GM23338 (cell line): Measurements from ENCODE around the gene AGAP1. TPM values are rescaled to one million over a fixed set of nuclear protein-coding genes. Genes with fewer than 3 reads are reported as not detected.

ENCODE experiments used
- ATAC-seq: fragments of 200-7000 bp; cut with Tn5 transposase; 3 replicates; pipeline ENCODE4 v1.9.1; 2020
- DNase-seq: peaks from one replicate; pipeline ENCODE4 v3.0.0-alpha.2; 2015; ENCODE audit warnings: low spot score
- H2AFZ ChIP-seq: fragments of 200-600 bp; sonication (generic); 2 replicates; pipeline ENCODE4 v1.8.0; 2016; ENCODE audit warnings: antibody characterized with exemption, mild to moderate bottlenecking, moderate library complexity
- H3F3A ChIP-seq: fragments of 200-600 bp; sonication (generic); replicated peaks from 2 replicates; pipeline ENCODE4 v1.8.0; 2017; ENCODE audit warnings: antibody characterized with exemption, mixed run types, low read depth
- H3K27ac ChIP-seq: fragments of 200-600 bp; sonication (generic); 2 replicates; pipeline ENCODE4 v1.6.1; 2016; ENCODE audit warnings: low read depth
- H3K27me3 ChIP-seq: fragments of 200-600 bp; sonication (generic); 2 replicates; pipeline ENCODE4 v1.8.0; 2016; ENCODE audit warnings: mild to moderate bottlenecking, mixed run types, moderate library complexity; ENCODE audit not compliant: insufficient read depth
- H3K36me3 ChIP-seq: fragments of 200-600 bp; sonication (generic); 2 replicates; pipeline ENCODE4 v1.8.0; 2016; ENCODE audit warnings: mild to moderate bottlenecking; ENCODE audit not compliant: insufficient read depth
- H3K4me1 ChIP-seq: fragments of 200-600 bp; sonication (generic); 2 replicates; pipeline ENCODE4 v1.8.0; 2016; ENCODE audit warnings: mild to moderate bottlenecking, moderate library complexity; ENCODE audit not compliant: insufficient read depth
- H3K4me2 ChIP-seq: fragments of 200-600 bp; sonication (generic); 2 replicates; pipeline ENCODE4 v1.7.1; 2017; ENCODE audit warnings: mixed run types
- H3K4me3 ChIP-seq: fragments of 200-600 bp; sonication (generic); 2 replicates; pipeline ENCODE4 v1.6.1; 2016; ENCODE audit warnings: mixed run types
- H3K79me2 ChIP-seq: fragments of 200-600 bp; sonication (generic); replicated peaks from 2 replicates; pipeline ENCODE4 v1.8.0; 2017; ENCODE audit warnings: mild to moderate bottlenecking; ENCODE audit not compliant: insufficient read depth
- H3K9me2 ChIP-seq: fragments of 200-600 bp; sonication (generic); 2 replicates; pipeline ENCODE4 v1.8.0; 2017; ENCODE audit not compliant: insufficient read depth
- H4K20me1 ChIP-seq: fragments of 200-600 bp; sonication (generic); replicated peaks from 2 replicates; pipeline ENCODE4 v1.8.0; 2017; ENCODE audit warnings: mild to moderate bottlenecking; ENCODE audit not compliant: insufficient read depth
- H3K27ac Mint-ChIP-seq: 2 replicates; pipeline ENCODE4 v1.8.0; 2020; ENCODE audit warnings: inconsistent platforms, mild to moderate bottlenecking, moderate library complexity, mixed read lengths
- H3K27me3 Mint-ChIP-seq: 3 replicates; pipeline ENCODE4 v1.8.0; 2022; ENCODE audit warnings: low read depth, mild to moderate bottlenecking, moderate library complexity, mixed read lengths, inconsistent platforms; ENCODE audit not compliant: insufficient read depth, poor library complexity
- H3K36me3 Mint-ChIP-seq: 3 replicates; pipeline ENCODE4 v1.8.0; 2021; ENCODE audit warnings: low read depth, mild to moderate bottlenecking, inconsistent platforms, moderate library complexity, mixed read lengths
- H3K4me1 Mint-ChIP-seq: 3 replicates; pipeline ENCODE4 v1.8.0; 2020; ENCODE audit warnings: mild to moderate bottlenecking, inconsistent platforms, mixed read lengths
- H3K4me3 Mint-ChIP-seq: 3 replicates; pipeline ENCODE4 v1.8.0; 2021; ENCODE audit warnings: moderate library complexity, mild to moderate bottlenecking, inconsistent platforms, mixed read lengths
- H3K9me3 Mint-ChIP-seq: 3 replicates; pipeline ENCODE4 v1.8.0; 2020; ENCODE audit warnings: moderate library complexity, mild to moderate bottlenecking, inconsistent platforms, mixed read lengths
- CREB1 ChIP-seq: fragments of 250-450 bp; sonication (Bioruptor Pico); IDR thresholded peaks from 2 replicates; pipeline ENCODE4 v1.5.0; 2020; ENCODE audit warnings: low read depth, mild to moderate bottlenecking, moderate library complexity
- CTCF ChIP-seq, 2 experiments: fragments of 200-600 bp in 1 of 2; sonication (generic) in 1 of 2; conservative IDR thresholded peaks; 2 replicates each; pipeline versions ENCODE4 v1.5.1 to v1.6.1; 2016 to 2017; ENCODE audit warnings: antibody characterized with exemption in 2 of 2, low read depth in 2 of 2, mild to moderate bottlenecking in 2 of 2, moderate library complexity in 1 of 2
- ETS1 ChIP-seq: IDR thresholded peaks from 2 replicates; pipeline ENCODE4 v1.6.1; 2016; ENCODE audit warnings: antibody characterized with exemption
- EZH2 ChIP-seq: fragments of 200-600 bp; sonication (generic); IDR thresholded peaks from one replicate; pipeline ENCODE4 v1.8.0; 2017; ENCODE audit warnings: antibody characterized with exemption, mild to moderate bottlenecking, low read depth; ENCODE audit not compliant: unreplicated experiment
- EZH2phosphoT487 ChIP-seq: fragments of 200-600 bp; sonication (generic); IDR thresholded peaks from one replicate; pipeline ENCODE4 v1.8.1; 2018; ENCODE audit warnings: antibody characterized with exemption; ENCODE audit not compliant: unreplicated experiment
- JUNB ChIP-seq: IDR thresholded peaks from one replicate; pipeline ENCODE4 v1.6.1; 2016; ENCODE audit warnings: antibody characterized with exemption; ENCODE audit not compliant: unreplicated experiment
- NANOG ChIP-seq: IDR thresholded peaks from 2 replicates; pipeline ENCODE4 v1.6.1; 2016; ENCODE audit warnings: antibody characterized with exemption, borderline replicate concordance
- POLR2AphosphoS5 ChIP-seq: IDR thresholded peaks from 2 replicates; pipeline ENCODE4 v1.6.1; 2016; ENCODE audit warnings: antibody characterized with exemption, low read depth
- REST ChIP-seq: IDR thresholded peaks from one replicate; pipeline ENCODE4 v1.6.1; 2018; ENCODE audit warnings: antibody characterized with exemption; ENCODE audit not compliant: unreplicated experiment
- STAT1 ChIP-seq: IDR thresholded peaks from one replicate; pipeline ENCODE4 v1.6.1; 2016; ENCODE audit warnings: antibody characterized with exemption; ENCODE audit not compliant: unreplicated experiment
- ZNF114 ChIP-seq: fragments of 250-450 bp; sonication (Bioruptor Pico); IDR thresholded peaks from 2 replicates; pipeline ENCODE4 v1.5.0; 2020; ENCODE audit warnings: mild to moderate bottlenecking, moderate library complexity
- ZNF331 ChIP-seq: fragments of 250-450 bp; sonication (Bioruptor Pico); IDR thresholded peaks from 2 replicates; pipeline ENCODE4 v1.5.0; 2020; ENCODE audit warnings: low read depth, mild to moderate bottlenecking, moderate library complexity
- ZNF462 ChIP-seq: fragments of 250-450 bp; sonication (Bioruptor Pico); IDR thresholded peaks from 2 replicates; pipeline ENCODE4 v1.5.0; 2020; ENCODE audit warnings: mild to moderate bottlenecking, moderate library complexity
- polyA plus RNA-seq: library from polyadenylated mRNA; unstranded; fragments of >200 nt; fragmentation: Nextera tagmentation; extraction: Ambion mirVana; gene quantifications from 2 replicates; pipeline ENCODE4 v1.2.1, GENCODE V29; 2016
- total RNA-seq: library from RNA; depleted of rRNA; stranded (reverse); fragments of >200 nt; shearing (Covaris generic); gene quantifications from 2 replicates; pipeline ENCODE4 v1.2.3, GENCODE V29; 2014

AGAP1 gene
- total and polyA plus RNA-seq, 2 experiments from 2014 or later = 13.3 to 27.9 TPM

- no peak for TF ChIP-seq EZH2phosphoT487
Observed at GRCh38 chr2:235676536-235676799, 182.6 kb downstream of the AGAP1 start (continued).

GRCh38 chr2:235677276-235677788, 183.5 kb downstream of the AGAP1 start:
- H3K4me3 Mint-ChIP-seq = no peak overlapping the region
- Histone ChIP-seq H3K27me3 (peaks cover 3% of the 10 kb centered on the region), H3K27ac (peak overlapping the region; percentile 52; the same call in 1 of the 2 replicates), H3K9me2 (no peaks in the 10 kb centered on the region), H3F3A (no peaks in the 10 kb centered on the region), H3K4me3 (no peak overlapping the region), H2AFZ (no peak overlapping the region), H3K4me1 (peaks cover 8% of the 10 kb centered on the region; the same call in 1 of the 2 replicates), H3K79me2 (peaks cover 99% of the 10 kb centered on the region), H3K4me2 (no peak overlapping the region), H4K20me1 (peaks cover 68% of the 10 kb centered on the region), H3K36me3 (no peaks in the 10 kb centered on the region)
- peaks cover 43% of the 10 kb centered on the region for H3K4me1 Mint-ChIP-seq
- ATAC-seq (no peak; the same call in 2 of the 3 replicates), DNase-seq (no peak)
- TF ChIP-seq NANOG = no peak
- no peak for TF ChIP-seq POLR2AphosphoS5
- TF ChIP-seq ZNF331 (CRISPR knock-in tag) = no peak
- TF ChIP-seq CREB1 = no peak
- TF ChIP-seq ZNF114 (CRISPR knock-in tag) = no peak
- no peak for TF ChIP-seq CTCF (conservative IDR thresholded peaks at IDR 0.05; ENCODE audit: low read depth in 2 of 2)
- TF ChIP-seq REST = no peak
- TF ChIP-seq JUNB = no peak
- no peak for TF ChIP-seq ETS1
- TF ChIP-seq STAT1 = no peak
- TF ChIP-seq EZH2 = no peak
- TF ChIP-seq ZNF462 = no peak
- TF ChIP-seq EZH2phosphoT487 = no peak
- no peak overlapping the region for H3K27ac Mint-ChIP-seq
- H3K27me3 Mint-ChIP-seq = peaks cover 10% of the 10 kb centered on the region
- no peaks in the 10 kb centered on the region for H3K9me3 Mint-ChIP-seq
- no peaks in the 10 kb centered on the region for H3K36me3 Mint-ChIP-seq
